HepG2 (cell line): ENCODE measurements around the gene CCL16. TPM values are rescaled to one million over a fixed set of nuclear protein-coding genes. Genes with fewer than 3 reads are reported as not detected.

Source experiments
- ATAC-seq: fragments of 200-7000 bp; cut with Tn5 transposase; 3 replicates; pipeline ENCODE4 v1.9.1; 2020; ENCODE audit warnings: mild to moderate bottlenecking, moderate library complexity
- BruUV-seq: library from RNA; stranded (reverse); fragments of 400-500 nt; replicated peaks from 2 replicates; lab custom pipeline; 2021; lab: Mats Ljungman, UMichigan
- CTCF ChIA-PET: fragments of 300-600 bp; formaldehyde crosslinking; extraction: SDS; loops from one replicate; lab custom pipeline; 2021; ENCODE audit warnings: low total read pairs, inconsistent platforms, low intra/inter-chr PET ratio; lab: Yijun Ruan, JAX
- POLR2A ChIA-PET: fragments of 350-600 bp; sonication (Branson Sonifier 250); formaldehyde crosslinking; loops from one replicate; lab custom pipeline; 2020; ENCODE audit warnings: antibody characterized with exemption, inconsistent platforms; lab: Yijun Ruan, JAX
- DNase-seq: peaks from one replicate; pipeline ENCODE4 v3.0.0-alpha.2; 2015; ENCODE audit warnings: low spot score
- FAIRE-seq: peaks from 3 replicates; lab custom pipeline; 2011; peaks lifted over from hg19 to GRCh38; lab: Jason Lieb, UNC
- H2AFZ ChIP-seq: one replicate; pipeline ENCODE4 v1.6.1; 2011; ENCODE audit warnings: low read length, inconsistent platforms
- H3K27ac ChIP-seq: fragments of 300-600 bp; 3 replicates; pipeline ENCODE4 v1.8.0; 2011; ENCODE audit warnings: mixed run types, mild to moderate bottlenecking, mixed read lengths, low read length, inconsistent platforms; ENCODE audit not compliant: insufficient read depth; ENCODE audit errors: extremely low read length
- H3K27me3 ChIP-seq, 2 experiments: fragments of 200-600 bp in 1 of 2; 2 replicates in 1 of 2; 3 replicates in 1 of 2; pipeline versions ENCODE4 v1.6.0 to v1.8.0; 2011; ENCODE audit warnings: low read length in 2 of 2, mild to moderate bottlenecking in 2 of 2, moderate library complexity in 2 of 2, inconsistent platforms in 1 of 2; ENCODE audit not compliant: insufficient read depth in 2 of 2, control insufficient read depth in 1 of 2
- H3K36me3 ChIP-seq, 2 experiments: fragments of 200-600 bp in 1 of 2; replicated peaks in 1 of 2; 2 replicates in 1 of 2; 3 replicates in 1 of 2; pipeline versions ENCODE4 v1.5.1 to v1.8.0; 2011; ENCODE audit warnings: low read length in 2 of 2, inconsistent platforms in 1 of 2; ENCODE audit not compliant: insufficient read depth in 2 of 2, control insufficient read depth in 1 of 2
- H3K4me1 ChIP-seq: 2 replicates; pipeline ENCODE4 v1.5.1; 2012; ENCODE audit warnings: low read length, inconsistent platforms; ENCODE audit not compliant: insufficient read depth
- H3K4me2 ChIP-seq: 2 replicates; pipeline ENCODE4 v1.6.0; 2011; ENCODE audit warnings: low read depth, low read length, inconsistent platforms
- H3K4me3 ChIP-seq, 3 experiments: fragments of 200-600 bp in 1 of 3; sonication (generic), shearing (Covaris generic) in 1 of 3; replicated peaks in 1 of 3; 2 replicates each; pipeline ENCODE4 v1.5.1; 2011 to 2016; ENCODE audit warnings: low read length in 3 of 3, inconsistent platforms in 2 of 3, low read depth in 2 of 3, mild to moderate bottlenecking in 2 of 3, control low read depth in 1 of 3, mixed read lengths in 1 of 3; ENCODE audit not compliant: insufficient read depth in 1 of 3
- H3K79me2 ChIP-seq: one replicate; pipeline ENCODE4 v1.6.1; 2011; ENCODE audit warnings: low read length, inconsistent platforms; ENCODE audit not compliant: insufficient read depth
- H3K9ac ChIP-seq: 2 replicates; pipeline ENCODE4 v1.6.0; 2011; ENCODE audit warnings: mild to moderate bottlenecking, low read depth, low read length, inconsistent platforms; ENCODE audit not compliant: insufficient read depth
- H3K9me3 ChIP-seq: 2 replicates; pipeline ENCODE4 v1.5.1; 2012; ENCODE audit warnings: mild to moderate bottlenecking, low read length
- H4K20me1 ChIP-seq: 2 replicates; pipeline ENCODE4 v1.6.0; 2011; ENCODE audit warnings: inconsistent platforms, mild to moderate bottlenecking, low read length, moderate library complexity; ENCODE audit not compliant: insufficient read depth
- ELF3 ChIP-seq: IDR thresholded peaks from 2 replicates; pipeline ENCODE4 v1.6.1; 2016; ENCODE audit warnings: missing genetic modification reagents, missing compliant biosample characterization
- FOXA1 ChIP-seq, 2 experiments: fragments of 450-650 bp in 1 of 2; sonication (generic) in 1 of 2; formaldehyde crosslinking in 1 of 2; IDR thresholded peaks; 2 replicates each; pipeline versions ENCODE4 v1.4.0 to v1.6.1; 2016 to 2020; ENCODE audit warnings: missing genetic modification reagents in 1 of 2
- HHEX ChIP-seq: IDR thresholded peaks from 2 replicates; pipeline ENCODE4 v1.6.1; 2016; ENCODE audit warnings: control low read depth
- IRF2 ChIP-seq: IDR thresholded peaks from 2 replicates; pipeline ENCODE4 v1.6.1; 2018; ENCODE audit warnings: missing genetic modification reagents, missing compliant biosample characterization
- KAT7 ChIP-seq: IDR thresholded peaks from 2 replicates; pipeline ENCODE4 v1.6.1; 2018; ENCODE audit warnings: borderline replicate concordance, missing compliant biosample characterization
- KDM2A ChIP-seq: sonication (generic); formaldehyde crosslinking; IDR thresholded peaks from 2 replicates; pipeline ENCODE4 v1.4.0; 2020; ENCODE audit warnings: low read depth, missing genetic modification reagents, borderline replicate concordance
- KDM5B ChIP-seq: sonication (generic); formaldehyde crosslinking; IDR thresholded peaks from 2 replicates; pipeline ENCODE4 v1.4.0; 2020; ENCODE audit warnings: missing genetic modification reagents, mild to moderate bottlenecking, borderline replicate concordance
- KLF16 ChIP-seq, 2 experiments: sonication (generic) in 1 of 2; formaldehyde crosslinking in 1 of 2; IDR thresholded peaks; 2 replicates each; pipeline versions ENCODE4 v1.6.1 to v1.8.0; 2016 to 2023; ENCODE audit warnings: missing genetic modification reagents in 2 of 2, missing compliant biosample characterization in 1 of 2
- MAFK ChIP-seq, 2 experiments: IDR thresholded peaks in 1 of 2; conservative IDR thresholded peaks in 1 of 2; 2 replicates each; pipeline ENCODE4 v1.6.1; 2011; ENCODE audit warnings: improper control_type of control experiment in 2 of 2, low read length in 2 of 2
- NFE2L2 ChIP-seq: fragments of 150-350 bp; IDR thresholded peaks from 2 replicates; pipeline ENCODE4 v1.6.1; 2014; ENCODE audit warnings: low read length
- POGZ ChIP-seq: sonication (generic); formaldehyde crosslinking; IDR thresholded peaks from 2 replicates; pipeline ENCODE4 v1.4.0; 2020; ENCODE audit warnings: mild to moderate bottlenecking, missing genetic modification reagents
- RAD21 ChIP-seq: fragments of 450-650 bp; formaldehyde crosslinking; IDR thresholded peaks from 2 replicates; pipeline ENCODE4 v1.5.0; 2020; ENCODE audit warnings: mild to moderate bottlenecking
- RNF2 ChIP-seq: fragments of 450-650 bp; conservative IDR thresholded peaks from 2 replicates; pipeline ENCODE4 v1.6.1; 2016; ENCODE audit warnings: low read depth
- YEATS2 ChIP-seq: sonication (generic); formaldehyde crosslinking; IDR thresholded peaks from 2 replicates; pipeline ENCODE4 v1.4.0; 2020; ENCODE audit warnings: missing genetic modification reagents, borderline replicate concordance
- ZNF205 ChIP-seq: IDR thresholded peaks from 2 replicates; pipeline ENCODE4 v1.6.1; 2018; ENCODE audit warnings: missing biosample characterization, missing genetic modification reagents
- ZNF317 ChIP-seq: sonication (generic); formaldehyde crosslinking; IDR thresholded peaks from 2 replicates; pipeline ENCODE4 v1.5.0; 2020; ENCODE audit warnings: mild to moderate bottlenecking, missing genetic modification reagents
- ZNF790 ChIP-seq: sonication (generic); formaldehyde crosslinking; IDR thresholded peaks from 2 replicates; pipeline ENCODE4 v1.8.0; 2022; ENCODE audit warnings: missing genetic modification reagents, mild to moderate bottlenecking, borderline replicate concordance
- WGBS: methylation state at CpG from one replicate; pipeline ENCODE4 v1.1.6; 2017; ENCODE audit warnings: low lambda C conversion rate; 5-methylcytosine and 5-hydroxymethylcytosine counted together
- in situ Hi-C: cut with HindIII; loops from 2 replicates; pipeline ENCODE4 v1.10.0; 2017; ENCODE audit warnings: low pct_unique_long_range_greater_than_20kb; ENCODE audit not compliant: extremely low pct_ligation_motif_present
- intact Hi-C: fragments of 100-400 bp; cut with micrococcal nuclease; formaldehyde crosslinking; loops from one replicate; pipeline ENCODE4 v1.10.0; 2022; ENCODE audit not compliant: unreplicated experiment
- polyA plus RNA-seq, 8 experiments: library from polyadenylated mRNA; depleted of rRNA in 3 of 8; stranded (reverse) in 7 of 8; unstranded in 1 of 8; fragments of >200 nt; fragmentation: Illumina TruSeq in 4 of 8; extraction: Trizol in 4 of 8; gene quantifications; 2 replicates each; pipeline versions ENCODE4 v1.2.1 to v1.2.3, GENCODE V29; 2011 to 2016; ENCODE audit warnings: low read depth in 4 of 8, missing spikeins in 1 of 8, mixed read lengths in 1 of 8; ENCODE audit not compliant: insufficient read depth in 1 of 8
- total RNA-seq, 5 experiments: library from RNA; depleted of rRNA; stranded (reverse); fragments of >200 nt; fragmentation: Illumina TruSeq; extraction: Trizol; gene quantifications; 2 replicates each; pipeline ENCODE4 v1.2.3, GENCODE V29; 2016; ENCODE audit warnings: low read depth in 1 of 5
- TF ChIP-seq, protein P1 (sequence below): sonication (generic); formaldehyde crosslinking; IDR thresholded peaks from 2 replicates; pipeline ENCODE4 v1.5.0; 2020; ENCODE audit warnings: mild to moderate bottlenecking, missing genetic modification reagents, moderate library complexity
- TF ChIP-seq, protein P2 (sequence below): IDR thresholded peaks from 2 replicates; pipeline ENCODE4 v1.6.1; 2012; ENCODE audit warnings: low read depth, low read length, improper control_type of control experiment

Gene CCL16
- total and polyA plus RNA-seq, 2 of the 13 experiments (the other 11 are each of a cell fraction or from before 2014, with no cell fraction given): 2.0 to 14.7 TPM

DNA sequence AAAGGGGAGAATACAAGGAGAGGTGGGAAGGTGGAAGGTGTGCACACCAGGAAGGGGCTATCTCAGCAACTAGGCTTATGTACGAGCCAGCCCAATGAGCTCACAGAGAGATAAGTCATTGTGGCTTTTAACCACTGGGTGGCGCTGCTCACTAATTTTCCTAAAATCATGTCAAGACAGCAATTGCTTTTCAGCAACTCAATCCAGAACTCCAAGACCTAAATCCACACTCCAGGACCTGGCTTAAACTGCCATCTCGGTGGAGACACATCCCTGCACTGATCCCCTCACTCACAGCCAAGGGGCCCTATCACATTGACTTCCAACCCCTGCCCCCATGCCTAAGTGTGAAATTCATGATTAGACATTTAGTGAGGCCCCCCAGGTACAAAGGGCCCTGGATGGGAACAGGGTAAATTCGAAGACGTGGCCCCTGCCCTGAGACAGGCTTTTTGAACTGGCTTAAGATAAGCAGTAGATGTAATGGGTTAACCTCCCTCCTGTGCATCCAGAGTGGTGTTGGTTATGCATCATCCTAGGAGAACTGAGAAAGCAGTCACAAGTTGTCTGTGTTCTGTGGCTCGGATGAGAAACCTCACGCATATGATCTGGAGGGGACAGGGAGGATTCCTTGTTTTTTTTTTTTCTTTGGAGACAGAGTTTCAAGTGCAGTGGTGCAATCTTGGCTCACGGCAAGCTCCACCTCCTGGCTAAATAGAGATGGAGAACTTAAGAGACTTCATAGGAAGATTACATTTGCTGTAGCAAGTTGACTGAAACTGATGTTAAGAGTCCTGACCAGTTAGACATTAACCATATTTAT lies 11.5 kb downstream of the CCL16 start:
- H4K20me1 ChIP-seq: no peaks in the 10 kb centered on the region
- H3K27ac ChIP-seq: no peak overlapping the region
- no peak overlapping the region for H2AFZ ChIP-seq
- WGBS: 40% methylated on average over 6 of the region's 8 CpGs
- no peak overlapping the region for H3K9ac ChIP-seq
- H3K4me3 ChIP-seq: peak overlapping the region in 1 of 3 experiments; percentile 15; a peak in 2 of 6 replicates
- H3K36me3 ChIP-seq: no peaks in the 10 kb centered on the region
- no TSS peak for BruUV-seq
- ChIA-PET POLR2A (interaction anchor here (0.7 to 5.9 kb wide), 8 partner anchors 12 to 177 kb away, joined by 3 to 197 read pairs (median 6); partner anchors contain the start of genes CCL15, CCL16, CCL23 and TAF15), CTCF (interaction anchor here (0.7 to 3.6 kb wide), 5 partner anchors 12 to 179 kb away, joined by 5 to 38 read pairs (median 28); no protein-coding TSS in a partner anchor)
- ATAC-seq: peak; percentile 36
- no peaks in the 10 kb centered on the region for H3K79me2 ChIP-seq
- FAIRE-seq: no peak
- H3K4me1 ChIP-seq: peaks cover 69% of the 10 kb centered on the region
- intact Hi-C loops: loop anchor here (1.0 kb wide), 3 partner anchors 40 to 180 kb away; no protein-coding TSS in a partner anchor
- in situ Hi-C loops: loop anchor here (5.0 to 25.0 kb wide), 4 partner anchors 38 to 518 kb away; partner anchors contain the start of gene ZNHIT3
- no peaks in the 10 kb centered on the region for H3K9me3 ChIP-seq
- peak overlapping the region; percentile 45 for H3K4me2 ChIP-seq
- peak; percentile 82 for DNase-seq
- H3K27me3 ChIP-seq: no peaks in the 10 kb centered on the region
- peak; percentile 92 for TF ChIP-seq RAD21
- TF ChIP-seq, protein P1, sequence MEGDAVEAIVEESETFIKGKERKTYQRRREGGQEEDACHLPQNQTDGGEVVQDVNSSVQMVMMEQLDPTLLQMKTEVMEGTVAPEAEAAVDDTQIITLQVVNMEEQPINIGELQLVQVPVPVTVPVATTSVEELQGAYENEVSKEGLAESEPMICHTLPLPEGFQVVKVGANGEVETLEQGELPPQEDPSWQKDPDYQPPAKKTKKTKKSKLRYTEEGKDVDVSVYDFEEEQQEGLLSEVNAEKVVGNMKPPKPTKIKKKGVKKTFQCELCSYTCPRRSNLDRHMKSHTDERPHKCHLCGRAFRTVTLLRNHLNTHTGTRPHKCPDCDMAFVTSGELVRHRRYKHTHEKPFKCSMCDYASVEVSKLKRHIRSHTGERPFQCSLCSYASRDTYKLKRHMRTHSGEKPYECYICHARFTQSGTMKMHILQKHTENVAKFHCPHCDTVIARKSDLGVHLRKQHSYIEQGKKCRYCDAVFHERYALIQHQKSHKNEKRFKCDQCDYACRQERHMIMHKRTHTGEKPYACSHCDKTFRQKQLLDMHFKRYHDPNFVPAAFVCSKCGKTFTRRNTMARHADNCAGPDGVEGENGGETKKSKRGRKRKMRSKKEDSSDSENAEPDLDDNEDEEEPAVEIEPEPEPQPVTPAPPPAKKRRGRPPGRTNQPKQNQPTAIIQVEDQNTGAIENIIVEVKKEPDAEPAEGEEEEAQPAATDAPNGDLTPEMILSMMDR (CRISPR knock-in tag): peak; percentile 94
- 0 out of 2 replicates have a peak, but pooled peaks have one; percentile 4 for TF ChIP-seq NFE2L2
- 0 out of 2 replicates have a peak, but pooled peaks have one; percentile 28 for TF ChIP-seq POGZ (CRISPR knock-in tag)
- TF ChIP-seq IRF2: 0 out of 2 replicates have a peak, but pooled peaks have one; percentile 36
- TF ChIP-seq ZNF790 (CRISPR knock-in tag): 0 out of 2 replicates have a peak, but pooled peaks have one; percentile 49
- no peak for TF ChIP-seq HHEX (CRISPR knock-in tag)
- 0 out of 2 replicates have a peak, but pooled peaks have one; percentile 18 for TF ChIP-seq ELF3
- TF ChIP-seq, protein P2, sequence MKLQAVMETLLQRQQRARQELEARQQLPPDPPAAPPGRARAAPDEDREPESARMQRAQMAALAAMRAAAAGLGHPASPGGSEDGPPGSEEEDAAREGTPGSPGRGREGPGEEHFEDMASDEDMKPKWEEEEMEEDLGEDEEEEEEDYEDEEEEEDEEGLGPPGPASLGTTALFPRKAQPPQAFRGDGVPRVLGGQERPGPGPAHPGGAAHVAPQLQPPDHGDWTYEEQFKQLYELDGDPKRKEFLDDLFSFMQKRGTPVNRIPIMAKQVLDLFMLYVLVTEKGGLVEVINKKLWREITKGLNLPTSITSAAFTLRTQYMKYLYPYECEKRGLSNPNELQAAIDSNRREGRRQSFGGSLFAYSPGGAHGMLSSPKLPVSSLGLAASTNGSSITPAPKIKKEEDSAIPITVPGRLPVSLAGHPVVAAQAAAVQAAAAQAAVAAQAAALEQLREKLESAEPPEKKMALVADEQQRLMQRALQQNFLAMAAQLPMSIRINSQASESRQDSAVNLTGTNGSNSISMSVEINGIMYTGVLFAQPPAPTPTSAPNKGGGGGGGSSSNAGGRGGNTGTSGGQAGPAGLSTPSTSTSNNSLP: 0 out of 2 replicates have a peak, but pooled peaks have one; percentile 9
- TF ChIP-seq KDM2A (CRISPR knock-in tag): peak; percentile 41; the same call in 1 of the 2 replicates
- no peak for TF ChIP-seq FOXA1 (IDR thresholded peaks at IDR 0.05)
- 0 out of 2 replicates have a peak, but pooled peaks have one; percentile 1 for TF ChIP-seq FOXA1 (CRISPR knock-in tag; IDR thresholded peaks at IDR 0.05)
- TF ChIP-seq ZNF317 (CRISPR knock-in tag): 0 out of 2 replicates have a peak, but pooled peaks have one; percentile 30
- 0 out of 2 replicates have a peak, but pooled peaks have one; percentile 21 for TF ChIP-seq YEATS2
- 0 out of 2 replicates have a peak, but pooled peaks have one; percentile 17 for TF ChIP-seq RNF2
- TF ChIP-seq ZNF205 (CRISPR knock-in tag): 0 out of 2 replicates have a peak, but pooled peaks have one; percentile 39
- TF ChIP-seq KLF16 (CRISPR knock-in tag; IDR thresholded peaks at IDR 0.05): 0 out of 4 replicates have a peak, but pooled peaks of 1 of the 2 experiments have one; percentile 9
- TF ChIP-seq KDM5B: 0 out of 2 replicates have a peak, but pooled peaks have one; percentile 32
- TF ChIP-seq KAT7 (CRISPR knock-in tag): no peak
- TF ChIP-seq MAFK (conservative IDR thresholded peaks at IDR 0.05 in 1 of 2, IDR thresholded peaks at IDR 0.05 in 1 of 2; ENCODE audit: low read length in 2 of 2): 0 out of 4 replicates have a peak, but pooled peaks of 1 of the 2 experiments have one; percentile 9
